ENCODE measurements around the gene FCF1.

The FCF1 gene

GRCh38 chr14:74765721-74766120, 52.8 kb downstream of the FCF1 start:
- no peak for DNase-seq (ENCODE audit: low read depth)

- DNase-seq (ENCODE audit: low read depth), result no peak
Measured at GRCh38 chr14:74771399-74771798, 58.5 kb downstream of the FCF1 start.

GRCh38 chr14:74784634-74785033, 71.7 kb downstream of the FCF1 start:
- DNase-seq (ENCODE audit: low read depth), result no peak

- DNase-seq (ENCODE audit: low read depth), result no peak
Measured at GRCh38 chr14:74785056-74785613, 72.2 kb downstream of the FCF1 start.

- DNase-seq (ENCODE audit: low read depth), result no peak
Measured at GRCh38 chr14:74786796-74787315, 73.9 kb downstream of the FCF1 start.
